Thyroid gland (tissue), 4 donors: ENCODE measurements around the gene PPP1R13B.

Experiments
- POLR2A ChIP-seq, 2 donors: fragments of 450-650 bp; IDR thresholded peaks; one replicate each; pipeline ENCODE4 v1.6.1; 2017; ENCODE audit warnings: antibody characterized with exemption in 2 of 2, mild to moderate bottlenecking in 2 of 2, moderate library complexity in 1 of 2
- TF ChIP-seq, protein P1 (sequence below), 6 experiments: fragments of 200-600 bp in 3 of 6; fragments of 450-650 bp in 3 of 6; sonication (generic) in 3 of 6; IDR thresholded peaks; one replicate each; pipeline ENCODE4 v1.5.1; 2016 to 2019; ENCODE audit warnings: antibody characterized with exemption in 6 of 6, mild to moderate bottlenecking in 2 of 6, inconsistent platforms in 1 of 6, moderate library complexity in 1 of 6

GRCh38 chr14:103733651-103734050 lies 113.7 kb downstream of the PPP1R13B start:
- no peak for TF ChIP-seq POLR2A (IDR thresholded peaks at IDR 0.05)
- TF ChIP-seq, protein P1, sequence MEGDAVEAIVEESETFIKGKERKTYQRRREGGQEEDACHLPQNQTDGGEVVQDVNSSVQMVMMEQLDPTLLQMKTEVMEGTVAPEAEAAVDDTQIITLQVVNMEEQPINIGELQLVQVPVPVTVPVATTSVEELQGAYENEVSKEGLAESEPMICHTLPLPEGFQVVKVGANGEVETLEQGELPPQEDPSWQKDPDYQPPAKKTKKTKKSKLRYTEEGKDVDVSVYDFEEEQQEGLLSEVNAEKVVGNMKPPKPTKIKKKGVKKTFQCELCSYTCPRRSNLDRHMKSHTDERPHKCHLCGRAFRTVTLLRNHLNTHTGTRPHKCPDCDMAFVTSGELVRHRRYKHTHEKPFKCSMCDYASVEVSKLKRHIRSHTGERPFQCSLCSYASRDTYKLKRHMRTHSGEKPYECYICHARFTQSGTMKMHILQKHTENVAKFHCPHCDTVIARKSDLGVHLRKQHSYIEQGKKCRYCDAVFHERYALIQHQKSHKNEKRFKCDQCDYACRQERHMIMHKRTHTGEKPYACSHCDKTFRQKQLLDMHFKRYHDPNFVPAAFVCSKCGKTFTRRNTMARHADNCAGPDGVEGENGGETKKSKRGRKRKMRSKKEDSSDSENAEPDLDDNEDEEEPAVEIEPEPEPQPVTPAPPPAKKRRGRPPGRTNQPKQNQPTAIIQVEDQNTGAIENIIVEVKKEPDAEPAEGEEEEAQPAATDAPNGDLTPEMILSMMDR (IDR thresholded peaks at IDR 0.05) = no peak
